GM23248 (cell line): ENCODE results near the gene CDH4. TPM values are rescaled to one million over a fixed set of nuclear protein-coding genes. Genes with fewer than 3 reads are reported as not detected.

ENCODE experiments used
- DNase-seq: peaks from one replicate; pipeline ENCODE4 v3.0.0-alpha.2; 2015
- H2AFZ ChIP-seq: fragments of 200-600 bp; sonication (generic); 2 replicates; pipeline ENCODE4 v1.6.1; 2016; ENCODE audit warnings: antibody characterized with exemption
- H3F3A ChIP-seq: fragments of 200-600 bp; sonication (generic); 2 replicates; pipeline ENCODE4 v1.6.1; 2016; ENCODE audit warnings: mild to moderate bottlenecking, antibody characterized with exemption, mixed run types; ENCODE audit not compliant: insufficient read depth
- H3K27ac ChIP-seq: fragments of 200-600 bp; sonication (generic); 2 replicates; pipeline ENCODE4 v1.5.1; 2016; ENCODE audit warnings: mild to moderate bottlenecking
- H3K27me3 ChIP-seq: fragments of 200-600 bp; sonication (generic); replicated peaks from 2 replicates; pipeline ENCODE4 v1.6.1; 2016; ENCODE audit warnings: mild to moderate bottlenecking; ENCODE audit not compliant: insufficient read depth
- H3K36me3 ChIP-seq: fragments of 200-600 bp; sonication (generic); 2 replicates; pipeline ENCODE4 v1.6.1; 2016; ENCODE audit warnings: low read depth, mild to moderate bottlenecking
- H3K4me1 ChIP-seq: fragments of 200-600 bp; sonication (generic); 2 replicates; pipeline ENCODE4 v1.6.1; 2016; ENCODE audit warnings: mild to moderate bottlenecking; ENCODE audit not compliant: insufficient read depth
- H3K4me2 ChIP-seq: fragments of 200-600 bp; sonication (generic); one replicate; pipeline ENCODE4 v1.6.1; 2016; ENCODE audit warnings: mild to moderate bottlenecking; ENCODE audit not compliant: unreplicated experiment
- H3K4me3 ChIP-seq: fragments of 200-600 bp; sonication (generic); 2 replicates; pipeline ENCODE4 v1.5.1; 2016; ENCODE audit warnings: mild to moderate bottlenecking
- H3K79me2 ChIP-seq: fragments of 200-600 bp; sonication (generic); 2 replicates; pipeline ENCODE4 v1.6.1; 2016; ENCODE audit warnings: mild to moderate bottlenecking; ENCODE audit not compliant: insufficient read depth
- H3K9ac ChIP-seq: fragments of 200-600 bp; sonication (generic); 2 replicates; pipeline ENCODE4 v1.6.1; 2016; ENCODE audit warnings: mild to moderate bottlenecking
- H3K9me2 ChIP-seq: fragments of 200-600 bp; sonication (generic); 2 replicates; pipeline ENCODE4 v1.6.1; 2016; ENCODE audit warnings: mixed run types, mild to moderate bottlenecking, moderate library complexity; ENCODE audit not compliant: insufficient read depth
- H3K9me3 ChIP-seq: fragments of 200-600 bp; sonication (generic); one replicate; pipeline ENCODE4 v1.6.1; 2017; ENCODE audit warnings: low read depth
- H4K20me1 ChIP-seq: fragments of 200-600 bp; sonication (generic); 2 replicates; pipeline ENCODE4 v1.6.0; 2016; ENCODE audit not compliant: insufficient read depth
- EZH2 ChIP-seq: fragments of 200-600 bp; sonication (generic); IDR thresholded peaks from 2 replicates; pipeline ENCODE4 v1.6.1; 2018; ENCODE audit warnings: antibody characterized with exemption, mild to moderate bottlenecking; ENCODE audit not compliant: insufficient read depth, poor library complexity, severe bottlenecking
- EZH2phosphoT487 ChIP-seq: fragments of 200-600 bp; sonication (generic); IDR thresholded peaks from 2 replicates; pipeline ENCODE4 v1.6.1; 2018; ENCODE audit warnings: antibody characterized with exemption, moderate library complexity, mild to moderate bottlenecking, low read depth; ENCODE audit not compliant: insufficient read depth
- WGBS, 2 experiments: methylation state at CpG; one replicate each; pipeline ENCODE4 v1.1.6; 2015 to 2017; ENCODE audit warnings: low lambda C conversion rate in 2 of 2, low coverage in 1 of 2; ENCODE audit errors: missing lambda C conversion rate in 2 of 2; 5-methylcytosine and 5-hydroxymethylcytosine counted together
- in situ Hi-C: fragments of 300-500 bp; cut with MboI; formaldehyde crosslinking; loops from 2 replicates; pipeline ENCODE4 v1.15.0; 2020
- polyA plus RNA-seq: library from polyadenylated mRNA; unstranded; fragments of >200 nt; fragmentation: Nextera tagmentation; extraction: Ambion mirVana; gene quantifications from 2 replicates; pipeline ENCODE4 v1.2.1, GENCODE V29; 2016
- total RNA-seq: library from RNA; depleted of rRNA; stranded (reverse); fragments of >200 nt; shearing (Covaris generic); gene quantifications from 2 replicates; pipeline ENCODE4 v1.2.3, GENCODE V29; 2014

The CDH4 gene
- total and polyA plus RNA-seq, 2 experiments from 2014 or later, result 1.1 to 3.9 TPM

DNA sequence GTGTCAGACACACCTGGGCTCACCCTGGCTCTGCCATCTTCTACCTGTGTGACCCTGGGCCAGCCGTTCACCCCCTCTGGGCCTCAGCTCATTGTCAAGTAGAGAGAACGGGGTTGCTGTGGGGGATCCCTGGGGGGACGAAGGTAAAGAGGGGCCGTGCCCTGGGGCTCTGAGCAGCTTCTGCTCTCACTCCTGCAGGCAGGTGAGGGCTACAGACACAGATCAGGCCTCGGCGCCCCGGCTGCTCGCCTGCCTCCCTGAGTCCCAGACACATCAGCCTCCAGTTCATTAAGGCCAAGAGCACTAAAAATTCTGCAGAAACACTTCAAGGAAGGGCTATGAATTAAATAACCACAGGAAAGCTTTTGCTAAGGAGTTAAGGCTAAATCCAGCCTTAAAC is 394.4 kb downstream of the CDH4 start:
- no peaks in the 10 kb centered on the region for H3K9me3 ChIP-seq
- H3K79me2 ChIP-seq, result no peaks in the 10 kb centered on the region
- no peak overlapping the region for H3K4me3 ChIP-seq
- H3K27me3 ChIP-seq, result no peaks in the 10 kb centered on the region
- H3K9me2 ChIP-seq, result no peaks in the 10 kb centered on the region
- WGBS, 2 experiments, result 43 to 63% methylated on average over 8 of the region's 8 CpGs
- H2AFZ ChIP-seq, result no peak overlapping the region
- no peak overlapping the region for H3K4me2 ChIP-seq
- H3K4me1 ChIP-seq, result no peaks in the 10 kb centered on the region
- no peak for TF ChIP-seq EZH2phosphoT487
- TF ChIP-seq EZH2, result no peak
- in situ Hi-C loops, result no loop called here
- H3F3A ChIP-seq, result no peaks in the 10 kb centered on the region
- no peak for DNase-seq
- no peaks in the 10 kb centered on the region for H3K36me3 ChIP-seq
- no peaks in the 10 kb centered on the region for H4K20me1 ChIP-seq
- no peak overlapping the region for H3K9ac ChIP-seq
- no peak overlapping the region for H3K27ac ChIP-seq

DNA sequence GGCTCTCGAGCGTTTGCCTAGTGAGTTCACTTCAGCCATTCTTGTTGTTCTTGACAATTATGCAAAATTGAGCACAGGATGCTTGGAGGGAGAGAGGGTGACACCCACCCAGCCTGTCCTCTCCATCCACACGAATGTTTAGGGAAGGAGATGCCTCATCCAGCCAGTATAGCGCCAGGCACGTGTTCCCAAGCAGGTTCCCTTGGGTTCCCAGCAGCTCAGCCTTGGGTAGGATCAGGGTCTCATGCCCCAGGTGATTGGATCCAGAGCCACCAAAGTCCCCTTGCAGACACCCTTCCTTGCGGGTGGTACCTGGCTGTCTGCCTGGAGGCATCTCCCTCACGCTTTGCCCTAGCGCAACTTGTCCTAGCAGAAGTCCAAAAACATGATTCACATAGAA is 394.9 kb downstream of the CDH4 start:
- Histone ChIP-seq H3K4me3 (no peak overlapping the region), H4K20me1 (no peaks in the 10 kb centered on the region), H3F3A (no peaks in the 10 kb centered on the region), H3K9ac (no peak overlapping the region), H3K27me3 (no peaks in the 10 kb centered on the region), H3K27ac (no peak overlapping the region), H2AFZ (no peak overlapping the region), H3K4me1 (no peaks in the 10 kb centered on the region), H3K79me2 (no peaks in the 10 kb centered on the region), H3K4me2 (no peak overlapping the region), H3K9me3 (no peaks in the 10 kb centered on the region), H3K9me2 (no peaks in the 10 kb centered on the region), H3K36me3 (no peaks in the 10 kb centered on the region)
- DNase-seq, result no peak
- in situ Hi-C loops, result no loop called here
- TF ChIP-seq EZH2phosphoT487 (no peak), EZH2 (no peak)
- 37 to 41% methylated on average over 8 of the region's 8 CpGs for WGBS, 2 experiments

DNA sequence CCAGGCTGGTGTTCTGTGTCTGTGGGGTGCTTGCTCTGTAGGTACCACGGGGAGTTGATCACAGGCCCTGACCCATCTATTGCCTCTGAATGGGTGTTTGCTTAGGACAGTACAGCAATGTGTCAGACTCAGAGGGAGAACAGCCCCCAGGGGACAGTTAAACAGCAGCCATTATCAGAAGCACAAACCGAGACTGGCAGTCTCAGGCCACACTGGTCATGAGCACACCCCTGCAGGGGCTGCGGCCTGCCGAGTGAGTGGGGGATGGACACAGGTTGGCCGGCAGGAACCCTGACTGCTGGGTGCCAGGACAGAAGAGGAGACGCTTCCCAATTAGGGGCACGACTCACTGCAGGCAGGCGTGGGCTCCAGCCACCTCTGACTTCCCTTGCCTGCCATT is 395.6 kb downstream of the CDH4 start:
- Histone ChIP-seq H3K4me2 (no peak overlapping the region), H3K4me3 (no peak overlapping the region), H4K20me1 (no peaks in the 10 kb centered on the region), H3K36me3 (no peaks in the 10 kb centered on the region), H2AFZ (no peak overlapping the region), H3K9me2 (no peaks in the 10 kb centered on the region), H3K9ac (no peak overlapping the region), H3K79me2 (no peaks in the 10 kb centered on the region), H3K27ac (no peak overlapping the region), H3K27me3 (no peaks in the 10 kb centered on the region), H3K9me3 (no peaks in the 10 kb centered on the region), H3K4me1 (no peaks in the 10 kb centered on the region), H3F3A (no peaks in the 10 kb centered on the region)
- in situ Hi-C loops, result no loop called here
- no peak for DNase-seq
- WGBS, 2 experiments, result 39 to 47% methylated on average over 8 of the region's 8 CpGs
- TF ChIP-seq EZH2phosphoT487 (no peak), EZH2 (no peak)

DNA sequence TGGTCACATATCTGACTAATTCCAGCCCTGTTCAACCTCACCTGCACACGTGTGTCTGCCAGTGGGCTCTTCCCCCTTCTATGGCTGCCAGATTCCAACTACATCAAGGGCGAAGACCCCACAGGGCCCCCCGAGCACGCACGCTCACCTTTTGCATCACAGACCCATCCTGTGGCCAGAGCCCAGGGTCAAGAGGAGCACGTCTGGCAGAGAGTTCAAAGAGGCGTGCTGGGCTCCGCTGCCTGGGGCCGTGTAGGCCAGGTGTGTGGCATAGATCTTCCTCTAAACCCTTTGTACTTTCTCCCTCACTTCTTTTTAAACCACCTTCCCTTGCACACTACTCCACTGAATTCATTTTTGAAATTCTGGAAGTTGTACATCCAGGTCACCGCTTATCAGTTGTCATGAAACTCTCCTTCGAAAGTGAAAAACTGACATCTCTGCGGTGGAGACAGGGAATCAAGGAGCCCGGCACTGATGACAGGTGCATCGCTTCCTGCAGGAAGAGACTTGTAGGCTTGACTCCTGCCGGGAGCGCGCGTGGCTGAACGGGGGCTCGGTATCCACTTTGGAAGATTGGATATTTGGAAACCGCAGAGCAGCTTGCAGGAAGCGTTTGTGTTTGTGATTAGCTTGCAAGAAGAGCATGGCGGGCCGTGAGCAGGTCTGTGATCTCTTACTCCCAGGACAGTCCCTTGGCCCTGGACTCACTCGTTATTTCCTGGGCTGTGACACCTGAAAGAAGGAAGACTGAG is 397.2 kb downstream of the CDH4 start:
- Histone ChIP-seq H3K79me2 (no peaks in the 10 kb centered on the region), H3K4me1 (no peaks in the 10 kb centered on the region), H3F3A (no peaks in the 10 kb centered on the region), H2AFZ (no peak overlapping the region), H4K20me1 (no peaks in the 10 kb centered on the region), H3K9me3 (no peaks in the 10 kb centered on the region), H3K9me2 (no peaks in the 10 kb centered on the region), H3K27me3 (no peaks in the 10 kb centered on the region), H3K9ac (no peak overlapping the region), H3K4me3 (no peak overlapping the region), H3K27ac (no peak overlapping the region), H3K36me3 (no peaks in the 10 kb centered on the region), H3K4me2 (no peak overlapping the region)
- no peak for DNase-seq
- in situ Hi-C loops, result no loop called here
- WGBS, 2 experiments, result 43 to 44% methylated on average over 25 of the region's 25 CpGs
- TF ChIP-seq EZH2phosphoT487 (no peak), EZH2 (no peak)
